Stimulated activated CD4-positive, alpha-beta T cell treated with anti-CD3 and anti-CD28 coated beads, Interleukin-12 subunit alpha, Interleukin-12 subunit beta, amount 100 ng/mL, for 48 hours (primary cell): ENCODE results near the gene ZNF577.
"Not testable (repeated sequence)": the region's sequence is repeated elsewhere in the genome, so short reads cannot be mapped to it uniquely, and the experiment has no call there.

ENCODE experiments used
- DNase-seq, 3 donors: peaks; one replicate each; pipeline ENCODE4 v3.0.0-alpha.2; 2020; ENCODE audit warnings: low read depth in 2 of 3, low spot score in 1 of 3

Gene ZNF577

GRCh38 chr19:51887522-51888498 is at the start of gene ZNF577:
ZNF577 (minus strand) TSS chr19:51887951; CDS start chr19:51880382, 7,569 bp downstream.
- peak; percentile 40 to 66 (median 49) for DNase-seq

DNA sequence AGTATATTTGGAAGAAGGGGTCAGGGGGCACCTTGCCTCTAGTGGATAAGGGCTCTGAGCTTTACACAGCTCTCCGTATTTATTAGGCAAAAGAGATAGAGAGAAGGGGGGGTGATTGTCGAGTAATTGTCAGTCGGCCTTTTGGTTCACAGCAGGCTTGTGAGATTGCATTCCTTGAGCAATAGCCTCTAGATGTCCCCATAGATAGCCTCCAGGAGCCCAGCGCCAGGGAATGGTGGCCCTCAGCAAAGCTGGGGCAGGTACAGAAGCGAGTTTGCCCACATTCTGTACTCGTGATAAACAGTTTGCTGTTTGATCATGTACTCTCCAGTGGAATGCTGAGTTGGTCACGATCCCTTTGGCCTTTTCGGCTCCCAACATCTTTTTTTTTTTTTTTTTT is 44.2 kb upstream of the ZNF577 start:
- no peak for DNase-seq

DNA sequence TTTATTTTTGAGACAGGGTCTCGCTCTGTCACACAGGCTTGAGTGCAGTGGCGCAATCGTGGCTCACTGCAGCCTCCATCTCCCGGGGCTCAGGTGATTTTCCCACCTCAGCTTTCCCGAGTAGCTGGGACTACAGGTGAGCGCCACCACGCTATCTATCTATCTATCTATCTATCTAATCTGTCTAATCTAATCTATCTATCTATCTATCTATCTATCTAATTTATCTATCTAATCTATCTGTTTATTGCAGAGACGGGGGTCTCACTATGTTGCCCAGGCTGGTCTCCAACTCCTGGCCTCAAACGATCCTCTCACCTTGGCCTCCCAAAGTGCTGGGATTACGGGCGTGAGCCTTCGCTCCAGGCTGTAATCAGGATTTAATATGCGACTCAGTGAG is 40.1 kb upstream of the ZNF577 start:
- no peak for DNase-seq

- peak; percentile 74 to 79 (median 75) for DNase-seq
These were observed 39.3 kb upstream of the ZNF577 start, which contains the start of gene ZNF613 for GRCh38 chr19:51926784-51927741. ZNF613 (plus strand) TSS chr19:51927472; CDS start chr19:51936221, 8,749 bp downstream.

DNA sequence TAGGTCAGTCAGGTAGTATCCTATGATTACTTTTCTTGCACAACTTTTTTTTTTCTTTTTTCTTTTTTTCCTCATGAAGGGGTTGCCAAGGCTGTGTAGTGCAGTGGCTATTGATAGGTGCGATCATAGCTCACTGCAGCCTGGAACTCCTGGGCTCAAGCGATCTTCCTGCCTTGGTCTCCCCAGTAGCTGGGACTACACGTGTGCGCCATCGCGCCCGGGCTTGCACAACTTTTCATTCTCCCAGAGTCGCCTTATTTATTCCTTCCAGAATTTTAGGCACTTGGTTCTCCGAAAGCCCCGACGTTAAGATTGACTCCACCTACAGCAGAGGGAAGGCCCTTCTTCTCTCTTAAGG is 38.7 kb upstream of the ZNF577 start:
- DNase-seq: no peak

DNA sequence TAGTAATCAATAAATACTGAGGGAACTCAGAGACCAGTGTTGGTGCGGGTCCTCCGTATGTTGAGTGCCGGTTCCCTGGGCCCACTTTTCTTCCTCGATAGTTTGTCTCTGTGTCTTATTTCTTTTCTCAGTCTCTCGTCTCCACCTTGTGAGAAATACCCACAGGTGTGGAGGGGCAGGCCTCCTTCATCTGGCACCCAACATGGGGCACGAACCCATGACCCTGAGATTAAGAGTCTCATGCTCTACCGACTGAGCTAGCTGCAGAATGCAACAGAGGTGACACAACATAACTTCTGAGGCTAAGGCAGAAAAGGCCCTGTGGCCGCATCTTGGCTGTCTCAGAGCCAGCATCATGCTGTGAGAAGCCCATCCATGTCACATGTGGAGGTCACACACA is 34.2 kb upstream of the ZNF577 start:
- no peak for DNase-seq

- DNase-seq: no peak
These were observed 31.9 kb upstream of the ZNF577 start for GRCh38 chr19:51919606-51920005.

DNA sequence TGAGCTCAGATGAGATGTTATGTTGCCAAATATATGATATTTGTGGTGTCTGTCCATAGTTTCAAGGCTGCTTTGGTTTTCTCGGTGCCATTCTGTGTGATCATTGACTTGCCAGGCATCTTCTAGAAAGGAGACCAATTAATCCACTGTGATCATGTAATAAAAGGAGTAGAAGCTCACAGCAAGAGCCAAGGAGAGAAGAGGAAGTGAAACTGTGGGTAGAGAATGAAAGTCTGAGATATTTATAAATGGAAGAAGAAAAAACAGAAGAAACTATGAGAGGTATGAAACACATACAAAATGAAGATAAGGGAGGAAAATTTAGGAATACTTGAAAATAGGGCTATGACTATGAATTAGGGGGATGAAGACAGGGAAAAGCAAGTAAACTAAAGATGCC is 28.4 kb upstream of the ZNF577 start:
- DNase-seq: no peak

DNA sequence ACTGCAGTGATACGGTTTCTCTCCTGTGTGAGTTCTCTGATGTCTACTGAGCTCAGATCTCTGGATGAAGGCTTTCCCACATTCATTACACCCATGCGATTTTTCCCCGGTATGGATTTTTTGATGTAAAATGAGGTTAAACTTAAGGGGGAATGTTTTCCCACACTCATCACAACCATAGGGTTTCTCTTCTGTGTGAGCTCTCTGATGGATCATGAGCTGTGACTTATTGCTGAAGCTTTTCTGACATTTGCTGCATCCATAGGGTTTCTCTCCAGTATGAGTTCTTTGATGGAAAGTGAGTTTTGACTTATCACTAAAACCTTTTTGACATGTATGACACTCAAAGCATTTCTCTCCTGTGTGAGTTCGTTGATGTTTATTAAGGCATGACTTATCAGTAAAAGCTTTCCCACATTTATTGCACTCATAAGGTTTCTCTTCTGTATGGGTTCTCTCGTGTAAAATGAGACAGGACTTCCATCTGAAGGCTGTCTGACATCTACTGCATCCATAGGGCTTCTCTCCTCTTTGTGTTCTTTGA is 27.6 kb upstream of the ZNF577 start:
- DNase-seq: no peak

DNA sequence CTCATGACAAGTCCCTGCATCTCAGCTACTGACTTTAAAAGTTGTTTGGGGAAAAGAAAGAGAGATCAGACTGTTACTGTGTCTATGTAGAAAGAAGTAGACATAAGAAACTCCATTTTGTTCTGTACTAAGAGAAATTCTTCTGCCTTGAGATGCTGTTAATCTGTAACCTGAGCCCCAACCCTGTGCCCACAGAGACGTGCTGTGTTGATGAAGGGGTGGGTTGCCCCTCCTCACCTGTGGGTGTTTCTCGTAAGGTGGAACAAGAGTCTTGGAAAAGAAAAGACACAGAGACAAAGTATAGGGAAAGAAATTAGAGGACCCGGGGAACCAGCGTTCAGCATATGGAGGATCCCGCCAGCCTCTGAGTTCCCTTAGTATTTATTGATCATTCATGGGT is 20.2 kb upstream of the ZNF577 start:
- not testable (repeated sequence) for DNase-seq

DNA sequence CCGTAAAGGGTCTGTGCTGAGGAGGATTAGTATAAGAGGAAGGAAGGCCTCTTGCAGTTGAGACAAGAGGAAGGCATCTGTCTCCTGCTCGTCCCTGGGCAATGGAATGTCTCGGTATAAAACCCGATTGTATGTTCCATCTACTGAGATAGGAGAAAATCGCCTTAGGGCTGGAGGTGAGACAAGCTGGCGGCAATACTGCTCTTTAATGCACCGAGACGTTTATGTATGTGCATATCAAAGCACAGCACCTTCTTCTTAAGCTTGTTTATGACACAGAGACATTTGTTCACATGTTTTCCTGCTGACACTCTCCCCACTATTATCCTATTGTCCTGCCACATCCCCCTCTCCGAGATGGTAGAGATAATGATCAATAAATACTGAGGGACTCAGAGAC is 18.4 kb upstream of the ZNF577 start:
- not testable (repeated sequence) for DNase-seq

DNA sequence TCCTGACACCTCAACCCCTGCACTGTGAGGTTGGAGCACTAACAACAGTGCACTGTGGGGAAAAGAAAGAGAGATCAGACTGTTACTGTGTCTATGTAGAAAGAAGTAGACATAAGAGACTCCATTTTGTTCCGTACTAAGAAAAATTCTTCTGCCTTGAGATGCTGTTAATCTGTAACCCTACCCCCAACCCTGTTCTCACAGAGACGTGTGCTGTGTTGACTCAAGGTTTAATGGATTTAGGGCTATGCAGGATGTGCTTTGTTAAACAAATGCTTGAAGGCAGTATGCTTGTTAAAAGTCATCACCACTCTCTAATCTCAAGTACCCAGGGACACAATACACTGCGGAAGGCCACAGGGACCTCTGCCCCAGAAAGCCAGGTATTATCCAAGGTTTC is 17.9 kb upstream of the ZNF577 start:
- DNase-seq: not testable (repeated sequence)

- no peak for DNase-seq
These were observed 17.5 kb upstream of the ZNF577 start for GRCh38 chr19:51905206-51905605.

DNA sequence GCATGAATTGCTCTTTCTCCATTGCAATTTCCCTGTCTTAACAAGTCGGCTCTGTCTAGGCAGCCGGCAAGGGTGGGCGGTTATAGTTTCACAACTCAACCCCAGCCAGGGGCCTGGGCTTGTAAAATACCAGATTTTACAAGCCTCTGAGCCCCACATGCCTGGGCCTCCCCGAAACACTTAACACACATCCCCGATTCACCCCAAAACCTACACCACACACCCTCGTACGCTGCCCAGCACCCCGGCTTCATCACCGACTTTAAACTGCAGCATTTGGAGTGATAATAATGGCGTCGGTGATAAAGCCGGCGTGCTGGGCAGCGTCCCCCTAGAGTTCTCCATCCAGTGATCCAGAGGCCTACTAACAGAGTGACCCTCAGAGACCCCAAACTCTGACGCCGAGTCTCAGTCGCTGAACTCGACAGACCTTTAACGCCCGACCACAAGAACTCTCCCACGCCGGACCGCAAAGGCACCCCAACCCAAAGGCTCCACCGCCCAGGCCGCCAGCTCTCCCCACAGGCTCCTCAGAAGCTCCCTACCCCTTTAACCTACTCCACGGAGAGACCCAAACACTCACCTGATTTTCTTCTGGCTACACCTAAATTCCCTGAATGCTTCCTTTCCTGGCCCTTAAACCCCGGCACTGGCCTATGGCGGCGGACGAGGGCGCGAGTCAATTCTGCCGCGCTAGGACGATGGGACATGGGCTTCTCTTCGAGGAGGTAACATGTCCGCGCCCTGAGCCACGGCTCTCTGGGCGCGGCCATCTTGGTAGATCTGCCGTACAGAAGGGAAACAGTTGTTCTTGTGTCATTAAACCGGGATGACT is 16.8 kb upstream of the ZNF577 start, which contains the start of gene ZNF649:
Gene ZNF649 (minus strand): TSS at position 687 of the 835 bp plus-strand sequence. CDS start 4,910 bp downstream, outside the sequence.
- peak; percentile 69 to 73 (median 71) for DNase-seq

- no peak for DNase-seq
These were observed 15.4 kb upstream of the ZNF577 start for GRCh38 chr19:51903192-51903591.

DNA sequence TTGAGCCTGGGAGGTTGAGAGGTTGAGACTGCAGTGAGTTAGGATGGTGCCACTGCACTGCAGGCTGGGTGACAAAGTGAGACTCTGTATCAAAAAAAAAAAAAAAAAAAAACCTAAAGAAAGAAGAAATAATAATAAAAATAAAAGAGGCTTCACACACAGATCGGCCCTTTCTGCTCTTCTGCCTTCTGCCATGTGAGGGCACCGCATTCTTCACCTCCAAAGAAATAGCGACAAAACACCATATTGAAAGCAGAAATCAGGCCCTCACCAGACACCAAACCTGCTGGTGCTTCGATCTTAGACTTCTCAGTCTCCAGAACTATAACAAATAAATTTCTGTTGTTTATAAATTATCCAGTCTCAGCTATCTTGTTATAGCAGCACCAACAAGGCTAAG is 14.1 kb upstream of the ZNF577 start:
- DNase-seq: no peak

GRCh38 chr19:51891193-51891747 is 3.5 kb upstream of the ZNF577 start:
- no peak for DNase-seq

- no peak for DNase-seq
These were observed 2.2 kb upstream of the ZNF577 start for GRCh38 chr19:51889934-51890333.

- DNase-seq: no peak
These were observed 3.0 kb downstream of the ZNF577 start for GRCh38 chr19:51884713-51885112.

GRCh38 chr19:51882518-51882917 is 5.2 kb downstream of the ZNF577 start:
- no peak for DNase-seq
